PFSK-1 (cell line): ENCODE data around the gene CYTH1.

ENCODE experiments used
- FOXP2 ChIP-seq: optimal IDR thresholded peaks from 2 replicates; pipeline ENCODE3; 2011; ENCODE audit warnings: borderline replicate concordance, control low read depth, inconsistent platforms; ENCODE audit not compliant: insufficient read depth; ENCODE audit errors: extremely low read length, extremely low read depth
- POLR2AphosphoS5 ChIP-seq: IDR thresholded peaks from 2 replicates; pipeline ENCODE4 v1.6.1; 2012; ENCODE audit warnings: low read depth, mild to moderate bottlenecking, control low read depth, low read length, moderate library complexity
- SIN3A ChIP-seq: IDR thresholded peaks from 2 replicates; pipeline ENCODE4 v1.6.1; 2012; ENCODE audit warnings: mild to moderate bottlenecking, low read length, moderate library complexity, borderline replicate concordance; ENCODE audit not compliant: insufficient read depth
- TAF1 ChIP-seq: IDR thresholded peaks from 2 replicates; pipeline ENCODE4 v1.6.1; 2012; ENCODE audit warnings: low read length, control low read depth, borderline replicate concordance; ENCODE audit not compliant: insufficient read depth
- TF ChIP-seq, protein P1 (sequence below), 2 experiments: IDR thresholded peaks; 2 replicates each; pipeline versions ENCODE4 v1.6.1 to v1.8.0; 2011 to 2012; ENCODE audit warnings: low read depth in 2 of 2, low read length in 2 of 2, control low read depth in 1 of 2, inconsistent platforms in 1 of 2, mild to moderate bottlenecking in 1 of 2, moderate library complexity in 1 of 2; ENCODE audit not compliant: insufficient read depth in 1 of 2

CYTH1 gene

DNA sequence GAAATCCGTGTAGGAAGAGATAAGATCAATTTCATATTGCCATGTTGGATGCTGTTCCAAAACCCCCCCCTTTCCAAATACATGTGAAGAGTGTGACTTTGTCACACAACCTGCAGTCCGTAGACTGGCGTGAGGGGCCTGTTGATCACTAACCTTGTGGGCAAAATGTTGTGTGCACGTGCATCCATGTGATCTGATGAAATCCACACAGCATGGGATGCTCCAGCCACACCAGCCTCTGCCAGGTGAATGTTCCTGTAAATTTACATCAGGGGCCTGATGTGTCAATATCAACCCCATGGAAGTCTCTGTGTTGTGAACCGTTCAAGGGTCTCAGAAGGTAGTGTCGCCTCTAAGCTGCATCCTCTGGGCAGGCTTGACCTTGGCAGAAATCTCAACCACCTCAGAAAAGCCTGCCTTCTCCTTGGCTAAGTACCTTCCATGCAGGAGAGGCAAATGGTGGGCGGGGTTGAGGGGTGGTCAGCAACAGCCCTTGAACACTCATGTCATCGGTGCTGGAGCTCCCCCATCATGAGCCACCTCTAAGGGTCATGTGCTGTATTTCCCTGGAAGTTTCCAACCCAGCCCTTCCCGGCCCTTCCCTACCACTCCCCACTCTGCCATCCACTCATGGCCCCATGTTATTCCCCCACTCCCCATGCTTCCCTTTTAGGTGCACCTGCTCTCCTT, 126.7 kb downstream of the CYTH1 start:
- TF ChIP-seq FOXP2 (no peak), POLR2AphosphoS5 (no peak), TAF1 (no peak), SIN3A (no peak)
- TF ChIP-seq, protein P1, sequence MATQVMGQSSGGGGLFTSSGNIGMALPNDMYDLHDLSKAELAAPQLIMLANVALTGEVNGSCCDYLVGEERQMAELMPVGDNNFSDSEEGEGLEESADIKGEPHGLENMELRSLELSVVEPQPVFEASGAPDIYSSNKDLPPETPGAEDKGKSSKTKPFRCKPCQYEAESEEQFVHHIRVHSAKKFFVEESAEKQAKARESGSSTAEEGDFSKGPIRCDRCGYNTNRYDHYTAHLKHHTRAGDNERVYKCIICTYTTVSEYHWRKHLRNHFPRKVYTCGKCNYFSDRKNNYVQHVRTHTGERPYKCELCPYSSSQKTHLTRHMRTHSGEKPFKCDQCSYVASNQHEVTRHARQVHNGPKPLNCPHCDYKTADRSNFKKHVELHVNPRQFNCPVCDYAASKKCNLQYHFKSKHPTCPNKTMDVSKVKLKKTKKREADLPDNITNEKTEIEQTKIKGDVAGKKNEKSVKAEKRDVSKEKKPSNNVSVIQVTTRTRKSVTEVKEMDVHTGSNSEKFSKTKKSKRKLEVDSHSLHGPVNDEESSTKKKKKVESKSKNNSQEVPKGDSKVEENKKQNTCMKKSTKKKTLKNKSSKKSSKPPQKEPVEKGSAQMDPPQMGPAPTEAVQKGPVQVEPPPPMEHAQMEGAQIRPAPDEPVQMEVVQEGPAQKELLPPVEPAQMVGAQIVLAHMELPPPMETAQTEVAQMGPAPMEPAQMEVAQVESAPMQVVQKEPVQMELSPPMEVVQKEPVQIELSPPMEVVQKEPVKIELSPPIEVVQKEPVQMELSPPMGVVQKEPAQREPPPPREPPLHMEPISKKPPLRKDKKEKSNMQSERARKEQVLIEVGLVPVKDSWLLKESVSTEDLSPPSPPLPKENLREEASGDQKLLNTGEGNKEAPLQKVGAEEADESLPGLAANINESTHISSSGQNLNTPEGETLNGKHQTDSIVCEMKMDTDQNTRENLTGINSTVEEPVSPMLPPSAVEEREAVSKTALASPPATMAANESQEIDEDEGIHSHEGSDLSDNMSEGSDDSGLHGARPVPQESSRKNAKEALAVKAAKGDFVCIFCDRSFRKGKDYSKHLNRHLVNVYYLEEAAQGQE (IDR thresholded peaks at IDR 0.05; ENCODE audit: insufficient read depth in 1 of 2, low read depth in 2 of 2, low read length in 2 of 2), result no peak

- TF ChIP-seq POLR2AphosphoS5 (no peak), FOXP2 (no peak)
- TF ChIP-seq, protein P1 (IDR thresholded peaks at IDR 0.05; ENCODE audit: insufficient read depth in 1 of 2, low read depth in 2 of 2, low read length in 2 of 2), result no peak
Observed at GRCh38 chr17:78654325-78654724, 127.7 kb downstream of the CYTH1 start.

DNA sequence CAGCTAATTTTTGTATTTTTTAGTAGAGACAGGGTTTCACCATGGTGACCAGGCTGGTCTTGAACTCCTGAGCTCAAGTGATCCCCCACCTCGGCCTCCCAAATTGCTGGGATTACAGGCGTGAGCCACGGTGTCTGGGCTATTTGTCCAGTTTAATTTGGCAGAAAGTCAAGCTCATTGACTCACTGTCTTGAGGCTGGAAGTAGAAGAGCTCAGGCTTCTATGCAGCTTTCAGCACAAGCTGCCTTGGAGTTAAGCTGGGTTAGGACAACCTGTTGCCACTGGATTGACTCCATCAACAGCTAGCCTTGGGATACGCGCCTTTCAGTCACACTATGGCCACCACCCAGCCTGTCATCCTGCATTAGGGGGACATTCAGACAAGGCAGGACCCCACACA, 128.7 kb downstream of the CYTH1 start:
- TF ChIP-seq POLR2AphosphoS5 (no peak), TAF1 (no peak)

- TF ChIP-seq, protein P1 (IDR thresholded peaks at IDR 0.05; ENCODE audit: insufficient read depth in 1 of 2, low read depth in 2 of 2, low read length in 2 of 2), result no peak
- TF ChIP-seq SIN3A, result no peak
Observed at GRCh38 chr17:78652913-78653312, 129.2 kb downstream of the CYTH1 start.

DNA sequence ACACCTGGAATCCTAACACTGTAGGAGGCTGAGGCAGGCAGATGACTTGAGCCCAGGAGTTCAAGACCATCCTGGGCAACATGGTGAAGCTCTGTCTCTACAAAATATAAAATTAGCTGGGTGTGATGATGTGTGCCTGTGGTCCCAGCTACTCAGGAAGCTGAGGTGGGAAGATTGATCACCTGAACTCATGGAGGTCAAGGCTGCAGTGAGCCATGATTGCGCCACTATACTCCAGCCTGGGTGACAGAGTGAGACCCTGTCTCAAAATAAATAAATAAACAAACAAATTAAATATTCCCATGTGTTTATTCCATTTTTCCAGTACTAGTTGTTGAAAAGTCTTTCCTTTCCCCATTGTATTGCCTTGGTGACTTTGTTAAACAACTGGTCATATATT, 130.0 kb downstream of the CYTH1 start:
- TF ChIP-seq, protein P1 (IDR thresholded peaks at IDR 0.05; ENCODE audit: insufficient read depth in 1 of 2, low read depth in 2 of 2, low read length in 2 of 2), result no peak
- TF ChIP-seq SIN3A (no peak), FOXP2 (no peak), TAF1 (no peak), POLR2AphosphoS5 (no peak)
